Keratinocyte (primary cell): ENCODE measurements around the gene ZFYVE19. TPM values are rescaled to one million over a fixed set of nuclear protein-coding genes. Genes with fewer than 3 reads are reported as not detected.
A peak's percentile ranks its signal among the peaks of the same experiment; 100 is the strongest.

Experiments used
- DNase-seq: peaks from one replicate; pipeline ENCODE4 v3.0.0-alpha.2; 2011; ENCODE audit warnings: low read depth, missing footprints, low spot score
- FAIRE-seq: peaks from 2 replicates; lab custom pipeline; 2011; peaks lifted over from hg19 to GRCh38; lab: Jason Lieb, UNC
- H2AFZ ChIP-seq: 2 replicates; pipeline ENCODE4 v1.6.0; 2012; ENCODE audit warnings: low read length, control low read depth, inconsistent platforms; ENCODE audit not compliant: control insufficient read depth
- H3K27ac ChIP-seq: 2 replicates; pipeline ENCODE4 v1.5.1; 2011; ENCODE audit warnings: low read length; ENCODE audit not compliant: control insufficient read depth, insufficient read depth
- H3K27me3 ChIP-seq: 3 replicates; pipeline ENCODE4 v1.6.0; 2011; ENCODE audit warnings: low read length; ENCODE audit not compliant: control insufficient read depth, insufficient read depth; ENCODE audit errors: extremely low read depth
- H3K36me3 ChIP-seq, 2 experiments: 2 replicates in 1 of 2; 3 replicates in 1 of 2; pipeline ENCODE4 v1.5.1; 2011; ENCODE audit warnings: low read length in 2 of 2, mild to moderate bottlenecking in 1 of 2; ENCODE audit not compliant: control insufficient read depth in 2 of 2, insufficient read depth in 2 of 2; ENCODE audit errors: extremely low read depth in 1 of 2
- H3K4me1 ChIP-seq: 3 replicates; pipeline ENCODE4 v1.5.1; 2011; ENCODE audit warnings: low read length; ENCODE audit not compliant: control insufficient read depth, insufficient read depth; ENCODE audit errors: extremely low read depth
- H3K4me2 ChIP-seq: 3 replicates; pipeline ENCODE4 v1.6.0; 2011; ENCODE audit warnings: low read depth, low read length; ENCODE audit not compliant: control insufficient read depth, insufficient read depth; ENCODE audit errors: extremely low read depth
- H3K4me3 ChIP-seq, 3 experiments: fragments of 200-600 bp in 1 of 3; sonication (generic) in 1 of 3; 2 replicates in 2 of 3; 3 replicates in 1 of 3; pipeline ENCODE4 v1.5.1; 2011 to 2016; ENCODE audit warnings: low read length in 3 of 3, mild to moderate bottlenecking in 3 of 3, control low read depth in 2 of 3, inconsistent platforms in 1 of 3, low read depth in 1 of 3, mixed read lengths in 1 of 3, mixed run types in 1 of 3, moderate library complexity in 1 of 3; ENCODE audit not compliant: control insufficient read depth in 2 of 3, insufficient read depth in 2 of 3; ENCODE audit errors: extremely low read depth in 1 of 3
- H3K79me2 ChIP-seq: 2 replicates; pipeline ENCODE4 v1.6.0; 2012; ENCODE audit warnings: low read length; ENCODE audit not compliant: control insufficient read depth, insufficient read depth
- H3K9ac ChIP-seq: 3 replicates; pipeline ENCODE4 v1.6.0; 2011; ENCODE audit warnings: low read length; ENCODE audit not compliant: control insufficient read depth, insufficient read depth; ENCODE audit errors: extremely low read depth
- H3K9me1 ChIP-seq: 3 replicates; pipeline ENCODE4 v1.6.0; 2011; ENCODE audit warnings: low read length; ENCODE audit not compliant: control insufficient read depth, insufficient read depth; ENCODE audit errors: extremely low read depth
- H3K9me3 ChIP-seq: 2 replicates; pipeline ENCODE4 v1.5.1; 2012; ENCODE audit warnings: low read depth, low read length; ENCODE audit not compliant: control insufficient read depth
- H4K20me1 ChIP-seq: 3 replicates; pipeline ENCODE4 v1.6.0; 2011; ENCODE audit warnings: low read length; ENCODE audit not compliant: control insufficient read depth, insufficient read depth; ENCODE audit errors: extremely low read depth
- EZH2 ChIP-seq: IDR thresholded peaks from one replicate; pipeline ENCODE4 v1.6.1; 2012; ENCODE audit warnings: inconsistent platforms, mild to moderate bottlenecking, low read length, moderate library complexity
- dilution Hi-C: fragments of 300-500 bp; cut with MboI; formaldehyde crosslinking; loops from one replicate; pipeline ENCODE4 v1.7.0; 2020; ENCODE audit warnings: low sequenced_read_pairs; ENCODE audit not compliant: extremely low pct_ligation_motif_present
- polyA plus RNA-seq, 5 experiments: library from polyadenylated mRNA; depleted of rRNA in 3 of 5; stranded (reverse) in 3 of 5; stranded (forward) in 1 of 5; unstranded in 1 of 5; fragments of >200 nt; gene quantifications; 1 replicate in 1 of 5; 2 replicates in 3 of 5; 3 replicates in 1 of 5; pipeline versions ENCODE4 v1.2.1 to v1.2.3, GENCODE V29; 2011 to 2012; ENCODE audit warnings: missing spikeins in 2 of 5, low read depth in 1 of 5, low replicate concordance in 1 of 5
- TF ChIP-seq, protein P1 (sequence below), 3 experiments: IDR thresholded peaks in 1 of 3; conservative IDR thresholded peaks in 1 of 3; optimal IDR thresholded peaks in 1 of 3; 2 replicates in 2 of 3; 3 replicates in 1 of 3; pipeline versions ENCODE3 to v1.5.1; 2011; ENCODE audit warnings: low read length in 3 of 3, mild to moderate bottlenecking in 3 of 3, moderate library complexity in 2 of 3, control low read depth in 1 of 3, inconsistent platforms in 1 of 3; ENCODE audit not compliant: insufficient read depth in 2 of 3; ENCODE audit errors: extremely low read depth in 1 of 3

ZFYVE19 gene
- polyA plus RNA-seq, 1 donor (not counting 4 experiments of a cell fraction or from before 2014, with no cell fraction given): 19.0 TPM

DNA sequence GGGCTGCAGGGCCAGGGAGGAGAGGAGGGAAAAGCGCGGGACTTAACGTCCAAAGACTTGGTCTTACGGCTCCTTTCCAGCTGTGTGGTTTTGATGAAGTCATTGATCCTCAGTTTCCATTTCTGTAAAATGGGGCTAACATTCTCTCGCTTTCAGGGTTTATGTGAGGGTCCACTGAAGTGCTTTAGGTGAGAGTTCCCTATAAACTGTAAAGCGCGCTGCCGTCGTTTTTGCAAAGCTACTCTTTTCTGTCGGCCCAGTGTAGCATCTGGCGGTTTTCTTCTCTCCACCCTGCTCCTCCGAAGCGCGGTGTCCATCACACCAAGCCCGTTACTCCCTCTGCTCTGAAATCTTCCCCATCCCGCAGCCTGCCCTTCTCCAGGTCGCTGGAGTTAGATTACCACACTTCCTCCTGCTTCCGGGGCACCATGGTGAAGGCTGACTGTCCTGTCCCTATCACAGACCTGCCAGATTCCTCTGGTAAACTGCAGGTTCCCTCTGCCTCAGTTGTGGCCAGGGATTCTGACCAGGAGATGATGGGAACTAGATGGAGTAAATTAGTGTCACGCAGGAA, 1.1 kb downstream of the ZFYVE19 start:
- no peak for DNase-seq
- Histone ChIP-seq H3K27me3 (no peaks in the 10 kb centered on the region), H3K9me3 (no peaks in the 10 kb centered on the region), H3K4me2 (peak overlapping the region; percentile 100), H2AFZ (peak overlapping the region; percentile 93), H3K4me3 (peak overlapping the region; percentile 58 to 100 (median 87)), H3K27ac (peak overlapping the region; percentile 17), H3K36me3 (peaks cover 1 to 21% of the 10 kb centered on the region in 2 experiments), H3K4me1 (peaks cover 24% of the 10 kb centered on the region), H4K20me1 (no peaks in the 10 kb centered on the region), H3K79me2 (peaks cover 39% of the 10 kb centered on the region), H3K9me1 (peaks cover 3% of the 10 kb centered on the region), H3K9ac (peak overlapping the region; percentile 92)
- TF ChIP-seq, protein P1, sequence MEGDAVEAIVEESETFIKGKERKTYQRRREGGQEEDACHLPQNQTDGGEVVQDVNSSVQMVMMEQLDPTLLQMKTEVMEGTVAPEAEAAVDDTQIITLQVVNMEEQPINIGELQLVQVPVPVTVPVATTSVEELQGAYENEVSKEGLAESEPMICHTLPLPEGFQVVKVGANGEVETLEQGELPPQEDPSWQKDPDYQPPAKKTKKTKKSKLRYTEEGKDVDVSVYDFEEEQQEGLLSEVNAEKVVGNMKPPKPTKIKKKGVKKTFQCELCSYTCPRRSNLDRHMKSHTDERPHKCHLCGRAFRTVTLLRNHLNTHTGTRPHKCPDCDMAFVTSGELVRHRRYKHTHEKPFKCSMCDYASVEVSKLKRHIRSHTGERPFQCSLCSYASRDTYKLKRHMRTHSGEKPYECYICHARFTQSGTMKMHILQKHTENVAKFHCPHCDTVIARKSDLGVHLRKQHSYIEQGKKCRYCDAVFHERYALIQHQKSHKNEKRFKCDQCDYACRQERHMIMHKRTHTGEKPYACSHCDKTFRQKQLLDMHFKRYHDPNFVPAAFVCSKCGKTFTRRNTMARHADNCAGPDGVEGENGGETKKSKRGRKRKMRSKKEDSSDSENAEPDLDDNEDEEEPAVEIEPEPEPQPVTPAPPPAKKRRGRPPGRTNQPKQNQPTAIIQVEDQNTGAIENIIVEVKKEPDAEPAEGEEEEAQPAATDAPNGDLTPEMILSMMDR (optimal IDR thresholded peaks at IDR 0.05 in 1 of 3, IDR thresholded peaks at IDR 0.05 in 1 of 3, conservative IDR thresholded peaks at IDR 0.05 in 1 of 3; ENCODE audit: extremely low read depth in 1 of 3, insufficient read depth in 2 of 3, low read length in 3 of 3): no peak
- no peak for TF ChIP-seq EZH2
- dilution Hi-C loops: no loop called here
- FAIRE-seq: no peak

DNA sequence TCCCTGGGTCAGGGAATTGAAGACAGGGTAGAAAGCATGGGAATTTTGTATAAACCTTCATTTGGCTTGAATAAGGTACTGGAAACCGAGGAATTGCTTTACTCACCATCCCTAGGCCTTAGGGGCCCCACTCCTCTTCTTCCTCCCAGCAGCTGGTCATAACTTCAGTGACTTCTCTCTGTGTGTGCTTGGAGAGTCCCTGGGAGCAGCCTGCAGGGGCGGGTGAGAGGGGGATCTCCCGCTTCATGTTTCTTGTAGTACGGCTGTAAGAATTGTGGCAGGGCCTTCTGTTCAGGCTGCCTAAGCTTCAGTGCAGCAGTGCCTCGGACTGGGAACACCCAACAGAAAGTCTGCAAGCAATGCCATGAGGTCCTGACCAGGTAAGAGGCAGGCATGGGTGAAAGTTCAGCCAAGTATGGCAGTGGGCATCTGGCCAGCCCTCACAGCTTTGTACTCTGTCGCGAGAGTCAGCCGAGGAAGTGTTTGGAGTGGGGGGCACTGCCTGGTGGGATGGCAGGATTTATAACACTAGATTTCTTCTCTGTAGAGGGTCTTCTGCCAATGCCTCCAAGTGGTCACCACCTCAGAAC, 2.1 kb downstream of the ZFYVE19 start:
- no peaks in the 10 kb centered on the region for H3K27me3 ChIP-seq
- no peaks in the 10 kb centered on the region for H4K20me1 ChIP-seq
- H3K36me3 ChIP-seq: peaks cover 10 to 24% of the 10 kb centered on the region in 2 experiments
- no peaks in the 10 kb centered on the region for H3K9me3 ChIP-seq
- DNase-seq: no peak
- peak overlapping the region; percentile 100 for H3K4me2 ChIP-seq
- dilution Hi-C loops: no loop called here
- no peak overlapping the region for H2AFZ ChIP-seq
- peaks cover 33% of the 10 kb centered on the region for H3K79me2 ChIP-seq
- H3K4me3 ChIP-seq: peak overlapping the region in 1 of 3 experiments; percentile 100
- no peak for TF ChIP-seq EZH2
- TF ChIP-seq, protein P1 (optimal IDR thresholded peaks at IDR 0.05 in 1 of 3, IDR thresholded peaks at IDR 0.05 in 1 of 3, conservative IDR thresholded peaks at IDR 0.05 in 1 of 3; ENCODE audit: extremely low read depth in 1 of 3, insufficient read depth in 2 of 3, low read length in 3 of 3): no peak
- H3K9me1 ChIP-seq: peaks cover 3% of the 10 kb centered on the region
- FAIRE-seq: no peak
- H3K27ac ChIP-seq: no peak overlapping the region
- H3K4me1 ChIP-seq: peaks cover 24% of the 10 kb centered on the region
- H3K9ac ChIP-seq: no peak overlapping the region
